Transverse colon (tissue), 4 donors: ENCODE results near the gene GNA15. TPM values are rescaled to one million over a fixed set of nuclear protein-coding genes. Genes with fewer than 3 reads are reported as not detected.
A peak's percentile ranks its signal among the peaks of the same experiment; 100 is the strongest.

Experiments used
- DNase-seq: peaks from one replicate; pipeline ENCODE4 v3.0.0-alpha.2; 2019
- H3K27ac ChIP-seq, 4 donors: fragments of 200-600 bp; sonication (generic); 2 replicates each; pipeline ENCODE4 v1.5.1; 2016 to 2018; ENCODE audit warnings: inconsistent platforms in 4 of 4
- H3K27me3 ChIP-seq: fragments of 200-600 bp; sonication (generic); 2 replicates; pipeline ENCODE4 v1.5.1; 2017; ENCODE audit warnings: inconsistent platforms
- H3K36me3 ChIP-seq, 4 donors: fragments of 200-600 bp; sonication (generic); 2 replicates each; pipeline ENCODE4 v1.5.1; 2017 to 2019; ENCODE audit warnings: inconsistent platforms in 4 of 4
- H3K4me1 ChIP-seq, 4 donors: fragments of 200-600 bp; sonication (generic); 2 replicates each; pipeline ENCODE4 v1.5.1; 2017 to 2020; ENCODE audit warnings: inconsistent platforms in 4 of 4
- H3K4me3 ChIP-seq, 4 donors: fragments of 200-600 bp; sonication (generic); 1 replicate in 1 of 4; 2 replicates in 3 of 4; pipeline versions ENCODE4 v1.5.1 to v1.6.1; 2017 to 2019; ENCODE audit warnings: inconsistent platforms in 4 of 4
- H3K9me3 ChIP-seq, 2 donors: fragments of 200-600 bp; sonication (generic); 2 replicates each; pipeline ENCODE4 v1.5.1; 2017 to 2019; ENCODE audit warnings: inconsistent platforms in 2 of 2
- EP300 ChIP-seq: sonication (generic); formaldehyde crosslinking; IDR thresholded peaks from one replicate; pipeline ENCODE4 v1.6.1; 2017; ENCODE audit warnings: antibody characterized with exemption, low read depth
- POLR2A ChIP-seq: fragments of 450-650 bp; IDR thresholded peaks from one replicate; pipeline ENCODE4 v1.6.1; 2016; ENCODE audit warnings: antibody characterized with exemption, mild to moderate bottlenecking, moderate library complexity
- POLR2AphosphoS5 ChIP-seq, 3 donors: sonication (generic); formaldehyde crosslinking; IDR thresholded peaks; one replicate each; pipeline ENCODE4 v1.6.1; 2016; ENCODE audit warnings: antibody characterized with exemption in 3 of 3
- WGBS, 2 donors: methylation state at CpG; one replicate each; pipeline ENCODE4 v1.1.5; 2018; ENCODE audit warnings: low coverage in 1 of 2; 5-methylcytosine and 5-hydroxymethylcytosine counted together
- in situ Hi-C, 4 donors: fragments of 200-750 bp; cut with MboI; loops; one replicate each; pipeline versions ENCODE4 v1.15.0 to v1.15.1; 2017; ENCODE audit warnings: low sequenced_read_pairs in 3 of 4, low pct_ligation_motif_present in 1 of 4, low pct_unique_long_range_greater_than_20kb in 1 of 4
- intact Hi-C: fragments of 100-400 bp; cut with DNase I; formaldehyde crosslinking; loops from one replicate; pipeline ENCODE4 v1.15.1; 2023; ENCODE audit warnings: low total_unique reads
- total RNA-seq, 4 donors: library from RNA; depleted of rRNA; stranded (reverse); fragments of >200 nt; gene quantifications; one replicate each; pipeline ENCODE4 v1.1.0, GENCODE V29; 2016
- TF ChIP-seq, protein P1 (sequence below), 5 experiments: fragments of 200-600 bp in 3 of 5; fragments of 450-650 bp in 2 of 5; sonication (generic) in 3 of 5; IDR thresholded peaks; 1 replicate in 2 of 5; 2 replicates in 3 of 5; pipeline ENCODE4 v1.5.1; 2016 to 2017; ENCODE audit warnings: antibody characterized with exemption in 5 of 5, inconsistent platforms in 3 of 5, mild to moderate bottlenecking in 2 of 5, moderate library complexity in 1 of 5

The GNA15 gene
- total RNA-seq, 4 donors from 2014 or later = 1.9 to 2.2 TPM; not detected in 2

DNA sequence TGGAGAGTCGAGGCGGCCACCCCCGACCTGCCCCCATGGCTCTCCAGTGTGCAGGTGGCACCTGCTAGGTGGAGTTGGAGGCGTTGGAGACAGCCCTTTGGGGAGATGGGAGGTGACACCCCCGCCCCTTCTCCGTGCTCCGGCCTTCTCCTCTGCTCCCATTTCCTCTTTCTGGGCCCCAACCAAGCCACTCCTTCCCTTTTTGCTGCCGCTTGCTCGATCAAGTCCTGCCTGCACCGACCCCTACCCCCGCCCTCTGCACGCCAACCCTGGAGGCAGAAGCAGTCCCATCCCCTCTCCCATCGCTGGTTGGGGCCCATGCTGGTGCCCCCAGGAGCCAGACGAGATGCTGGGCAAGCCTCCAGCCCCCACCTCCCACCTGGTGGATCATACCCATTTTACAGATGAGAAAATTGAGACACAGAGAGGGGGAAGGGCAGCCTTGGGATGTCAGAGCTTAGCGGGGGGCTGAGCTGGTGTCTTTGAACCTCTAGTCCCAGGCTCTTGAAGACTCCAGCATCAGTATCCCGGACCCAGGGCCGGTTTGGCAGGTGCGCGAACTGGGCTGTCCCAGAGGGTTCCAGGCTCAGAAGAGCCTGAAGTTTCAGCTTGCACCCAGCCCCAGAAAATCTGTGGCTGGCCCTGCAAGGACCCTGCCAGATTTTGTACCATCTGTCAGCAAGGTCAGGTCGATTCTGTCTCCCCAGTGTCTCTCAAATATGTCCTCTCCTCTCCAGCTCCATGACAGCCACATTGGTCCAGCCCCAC, 10.3 kb downstream of the GNA15 start:
- Histone ChIP-seq H3K27ac (no peak overlapping the region), H3K4me3 (no peak overlapping the region), H3K4me1 (peaks cover 0 to 10% (median 0%) of the 10 kb centered on the region in 4 donors), H3K36me3 (no peaks in the 10 kb centered on the region), H3K27me3 (no peaks in the 10 kb centered on the region), H3K9me3 (no peaks in the 10 kb centered on the region)
- DNase-seq = no peak
- TF ChIP-seq EP300 = no peak
- TF ChIP-seq, protein P1, sequence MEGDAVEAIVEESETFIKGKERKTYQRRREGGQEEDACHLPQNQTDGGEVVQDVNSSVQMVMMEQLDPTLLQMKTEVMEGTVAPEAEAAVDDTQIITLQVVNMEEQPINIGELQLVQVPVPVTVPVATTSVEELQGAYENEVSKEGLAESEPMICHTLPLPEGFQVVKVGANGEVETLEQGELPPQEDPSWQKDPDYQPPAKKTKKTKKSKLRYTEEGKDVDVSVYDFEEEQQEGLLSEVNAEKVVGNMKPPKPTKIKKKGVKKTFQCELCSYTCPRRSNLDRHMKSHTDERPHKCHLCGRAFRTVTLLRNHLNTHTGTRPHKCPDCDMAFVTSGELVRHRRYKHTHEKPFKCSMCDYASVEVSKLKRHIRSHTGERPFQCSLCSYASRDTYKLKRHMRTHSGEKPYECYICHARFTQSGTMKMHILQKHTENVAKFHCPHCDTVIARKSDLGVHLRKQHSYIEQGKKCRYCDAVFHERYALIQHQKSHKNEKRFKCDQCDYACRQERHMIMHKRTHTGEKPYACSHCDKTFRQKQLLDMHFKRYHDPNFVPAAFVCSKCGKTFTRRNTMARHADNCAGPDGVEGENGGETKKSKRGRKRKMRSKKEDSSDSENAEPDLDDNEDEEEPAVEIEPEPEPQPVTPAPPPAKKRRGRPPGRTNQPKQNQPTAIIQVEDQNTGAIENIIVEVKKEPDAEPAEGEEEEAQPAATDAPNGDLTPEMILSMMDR (IDR thresholded peaks at IDR 0.05) = no peak
- no peak for TF ChIP-seq POLR2A
- no peak for TF ChIP-seq POLR2AphosphoS5 (IDR thresholded peaks at IDR 0.05)
- WGBS, 2 donors = 72 to 74% methylated on average over 4 to 20 of the region's 20 CpGs
- in situ Hi-C loops (no loop called here), intact Hi-C loops (no loop called here)

DNA sequence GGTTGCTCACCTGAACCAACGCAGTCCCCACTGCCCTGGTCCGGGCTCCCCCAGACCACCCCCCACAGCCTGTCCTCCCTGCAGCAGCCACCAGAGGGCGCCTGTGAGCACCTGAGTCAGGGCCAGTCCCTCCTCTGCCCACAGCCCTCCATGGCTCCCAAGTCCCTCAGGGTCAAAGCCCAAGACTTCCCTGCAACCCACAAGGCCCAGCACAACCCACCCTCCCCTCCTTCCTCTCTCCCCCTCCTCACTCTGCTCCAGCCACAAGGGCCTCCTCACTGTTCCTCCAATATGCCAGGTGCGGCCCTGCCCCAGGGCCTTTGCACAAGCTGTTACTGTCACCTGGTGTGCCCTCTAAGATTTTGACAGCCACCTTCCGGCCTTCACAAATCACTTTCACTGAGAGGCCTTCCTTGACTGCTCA, 10.9 kb downstream of the GNA15 start:
- WGBS, 2 donors = 59 to 90% methylated on average over 2 to 5 of the region's 5 CpGs
- no peak overlapping the region for H3K4me3 ChIP-seq
- no peaks in the 10 kb centered on the region for H3K9me3 ChIP-seq
- no peak overlapping the region for H3K27ac ChIP-seq
- H3K27me3 ChIP-seq = no peaks in the 10 kb centered on the region
- peak; percentile 30 for DNase-seq
- peaks cover 0 to 5% (median 0%) of the 10 kb centered on the region in 4 donors for H3K4me1 ChIP-seq
- H3K36me3 ChIP-seq = no peaks in the 10 kb centered on the region
- intact Hi-C loops (no loop called here), in situ Hi-C loops (no loop called here)
- TF ChIP-seq EP300 = no peak
- TF ChIP-seq, protein P1 (IDR thresholded peaks at IDR 0.05) = peak; percentile 48 to 77 (median 68)

DNA sequence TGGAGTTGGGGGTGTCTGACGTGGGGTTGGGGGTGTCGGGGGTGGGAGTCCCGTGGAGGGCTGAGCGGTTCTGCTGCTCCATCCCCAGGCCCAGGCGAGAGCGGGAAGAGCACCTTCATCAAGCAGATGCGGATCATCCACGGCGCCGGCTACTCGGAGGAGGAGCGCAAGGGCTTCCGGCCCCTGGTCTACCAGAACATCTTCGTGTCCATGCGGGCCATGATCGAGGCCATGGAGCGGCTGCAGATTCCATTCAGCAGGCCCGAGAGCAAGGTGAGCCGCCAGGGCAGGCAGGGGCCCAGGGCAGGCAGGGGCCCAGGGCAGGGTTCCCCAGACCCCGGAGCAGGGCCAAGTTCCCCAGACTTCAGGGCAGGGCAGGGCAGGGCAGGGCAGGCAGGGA, 12.7 kb downstream of the GNA15 start:
- in situ Hi-C loops = no loop called here
- Histone ChIP-seq H3K36me3 (no peaks in the 10 kb centered on the region), H3K27ac (no peak overlapping the region), H3K27me3 (no peaks in the 10 kb centered on the region), H3K4me1 (no peaks in the 10 kb centered on the region), H3K4me3 (no peak overlapping the region), H3K9me3 (no peaks in the 10 kb centered on the region)
- 95% methylated on average over 19 of the region's 20 CpGs; no CpG with 5 or more reads in 1 of the 2 donors for WGBS, 2 donors
- TF ChIP-seq EP300 = no peak
- TF ChIP-seq POLR2AphosphoS5 (IDR thresholded peaks at IDR 0.05) = no peak
- TF ChIP-seq, protein P1 (IDR thresholded peaks at IDR 0.05) = no peak
- no peak for TF ChIP-seq POLR2A
- intact Hi-C loops = no loop called here
- DNase-seq = no peak

DNA sequence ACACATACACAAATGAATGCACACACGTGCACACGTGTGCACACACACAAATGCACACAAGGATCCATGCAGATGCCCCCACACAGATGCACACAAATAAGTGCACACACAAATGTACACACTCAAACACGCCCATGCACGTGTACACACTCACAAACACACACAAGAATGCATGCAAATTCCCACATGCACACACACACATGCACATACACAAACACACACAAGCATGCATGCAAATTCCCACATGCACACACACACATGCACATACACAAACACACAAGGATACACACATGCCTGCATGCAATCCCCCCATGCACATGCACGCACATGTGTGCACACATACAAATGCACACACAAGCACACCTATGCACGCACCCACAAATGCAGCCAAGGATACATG, 13.3 kb downstream of the GNA15 start:
- Histone ChIP-seq H3K27me3 (no peaks in the 10 kb centered on the region), H3K36me3 (no peaks in the 10 kb centered on the region), H3K4me3 (no peak overlapping the region), H3K9me3 (no peaks in the 10 kb centered on the region), H3K4me1 (no peaks in the 10 kb centered on the region), H3K27ac (no peak overlapping the region)
- no peak for DNase-seq
- TF ChIP-seq POLR2A = no peak
- TF ChIP-seq POLR2AphosphoS5 (IDR thresholded peaks at IDR 0.05) = no peak
- TF ChIP-seq EP300 = no peak
- TF ChIP-seq, protein P1 (IDR thresholded peaks at IDR 0.05) = no peak
- in situ Hi-C loops (no loop called here), intact Hi-C loops (no loop called here)
- 91% methylated on average over 6 of the region's 6 CpGs; no CpG with 5 or more reads in 1 of the 2 donors for WGBS, 2 donors
